NCI-H82 treated with DMSO at 0.1 percent for 48 hours (cell line): ENCODE data around the gene OXSR1.
"Not testable (repeated sequence)": the region's sequence is repeated elsewhere in the genome, so short reads cannot be mapped to it uniquely, and the experiment has no call there.

Experiments
- DNase-seq: peaks from one replicate; lab custom pipeline; 2025; ENCODE audit not compliant: unreplicated experiment; lab: John Stamatoyannopoulos, UW

OXSR1 gene

DNA sequence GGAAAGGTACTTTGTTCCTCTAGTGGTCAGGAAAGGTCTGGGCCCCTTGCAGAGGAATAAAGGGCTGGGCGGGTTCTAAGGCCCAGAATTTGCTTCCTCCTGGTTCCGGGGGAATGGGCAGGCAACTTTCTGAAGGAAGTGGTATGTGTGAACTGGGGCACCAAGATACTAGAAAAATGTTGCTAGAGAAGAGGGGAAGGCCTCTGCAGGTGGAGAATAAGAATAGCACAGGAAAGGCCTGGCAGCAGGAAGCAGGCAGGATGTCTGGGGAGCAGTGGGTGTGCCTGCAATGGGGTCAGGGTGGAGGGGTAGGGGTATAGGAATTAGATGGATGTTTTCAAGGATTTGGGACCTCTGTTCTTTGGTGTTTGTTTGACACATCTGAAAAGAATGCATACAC is 102.3 kb downstream of the OXSR1 start:
- no peak for DNase-seq

DNA sequence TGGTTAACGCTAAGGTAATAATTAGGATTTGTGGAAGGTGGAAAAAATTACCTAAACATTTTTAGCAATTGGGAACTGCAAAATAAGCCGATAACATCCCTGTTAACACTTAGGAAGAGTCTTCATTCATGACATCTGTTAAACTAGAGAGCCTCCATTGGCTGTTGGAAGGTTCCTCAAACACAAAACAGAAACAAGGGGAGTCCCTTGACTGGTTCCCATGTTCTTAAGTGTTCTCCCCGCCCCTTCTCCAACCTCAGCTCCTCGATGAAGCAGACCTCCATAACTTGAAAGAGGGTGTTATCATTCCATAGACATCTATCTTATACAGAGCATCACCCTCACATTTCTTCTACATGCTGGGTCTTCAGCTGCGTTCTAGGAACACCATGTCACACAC is 102.8 kb downstream of the OXSR1 start:
- DNase-seq: no peak

DNA sequence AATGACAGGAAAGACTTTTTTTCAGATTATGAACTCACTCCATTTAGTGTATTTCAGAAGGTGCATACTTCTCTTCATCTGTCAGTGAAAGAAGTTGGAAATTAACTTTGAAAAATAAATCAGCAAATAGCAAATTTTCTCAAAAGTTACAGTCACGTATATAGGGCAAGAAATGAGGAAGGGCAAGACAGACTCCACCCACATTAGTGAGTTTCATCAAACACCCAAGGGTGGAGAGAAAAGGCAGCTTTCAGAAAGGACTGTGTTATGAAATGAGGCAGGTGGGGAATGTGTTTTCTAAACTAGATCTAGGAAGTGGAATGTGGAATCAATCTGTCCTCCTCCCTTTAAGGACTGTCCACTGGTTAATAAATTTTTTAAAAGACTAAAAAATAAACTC is 103.2 kb downstream of the OXSR1 start:
- no peak for DNase-seq

DNA sequence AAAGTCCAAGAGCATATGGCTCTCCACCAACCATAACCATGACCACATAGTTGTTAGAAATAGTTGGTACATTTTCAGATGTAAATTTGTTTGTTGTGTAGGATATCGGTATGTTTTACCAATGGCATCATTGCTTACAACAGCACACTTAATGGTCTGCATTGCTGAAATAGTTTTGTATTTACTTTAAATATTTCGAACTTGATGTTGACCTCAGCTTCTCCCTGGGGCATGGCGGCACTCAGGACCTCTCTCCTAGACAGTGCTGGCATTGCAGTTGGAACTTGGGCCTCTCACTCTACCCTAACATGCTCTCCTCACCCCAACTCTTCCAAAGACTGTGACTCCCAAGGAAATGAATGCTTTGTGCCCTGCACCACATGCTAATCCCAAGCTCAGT is 105.3 kb downstream of the OXSR1 start:
- no peak for DNase-seq

DNA sequence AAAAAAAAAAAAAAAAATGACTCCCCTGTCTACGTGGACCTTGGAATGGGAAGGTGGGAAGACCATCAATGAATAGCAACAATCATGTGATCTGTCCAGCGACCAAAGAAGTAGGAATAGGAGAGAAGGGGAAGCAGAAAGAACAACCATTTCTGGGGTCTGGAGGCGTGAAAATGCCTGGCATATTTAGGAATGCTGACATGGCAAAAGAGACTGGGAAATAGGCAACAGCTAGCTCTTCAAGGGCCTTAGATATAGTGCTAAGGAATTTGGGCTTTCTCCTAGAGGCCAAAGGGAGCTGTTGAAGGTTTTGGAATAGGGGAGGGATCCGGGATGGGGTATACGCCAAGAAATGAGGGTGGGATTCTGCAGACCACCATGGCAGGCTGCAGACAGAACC is 106.2 kb downstream of the OXSR1 start:
- no peak for DNase-seq

DNA sequence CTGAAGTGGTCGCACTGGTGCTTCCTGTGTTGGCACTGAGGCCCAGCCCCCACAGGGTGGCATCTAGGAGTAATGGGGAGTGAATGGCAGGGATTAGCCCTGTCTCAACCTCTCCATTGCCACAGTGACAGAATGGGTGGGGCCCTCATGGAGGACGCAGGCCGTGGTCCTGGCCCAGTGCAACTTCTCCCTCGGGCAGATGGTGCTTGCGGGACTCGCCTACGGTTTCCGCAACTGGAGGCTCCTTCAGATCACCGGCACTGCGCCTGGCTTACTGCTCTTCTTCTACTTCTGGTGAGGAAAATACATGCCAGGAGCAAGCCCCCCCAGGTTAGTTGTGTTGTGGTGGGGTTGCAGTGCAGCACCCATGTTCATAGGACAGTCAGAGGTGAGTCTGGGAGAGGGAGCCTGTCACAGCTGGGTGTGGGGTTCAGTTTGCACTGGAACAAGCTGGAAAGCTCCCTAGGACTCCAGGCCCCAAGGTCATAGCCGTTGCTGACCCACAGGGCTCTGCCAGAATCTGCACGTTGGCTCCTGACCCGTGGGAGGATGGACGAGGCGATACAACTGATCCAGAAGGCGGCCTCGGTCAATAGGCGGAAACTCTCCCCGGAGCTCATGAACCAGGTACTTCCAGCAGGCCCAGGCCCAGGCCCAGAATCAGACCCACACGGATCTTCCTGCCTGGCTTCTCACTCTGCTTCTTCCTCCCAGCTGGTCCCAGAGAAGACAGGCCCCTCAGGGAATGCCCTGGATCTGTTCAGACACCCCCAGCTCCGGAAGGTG is 109.7 kb downstream of the OXSR1 start:
- DNase-seq: no peak

DNA sequence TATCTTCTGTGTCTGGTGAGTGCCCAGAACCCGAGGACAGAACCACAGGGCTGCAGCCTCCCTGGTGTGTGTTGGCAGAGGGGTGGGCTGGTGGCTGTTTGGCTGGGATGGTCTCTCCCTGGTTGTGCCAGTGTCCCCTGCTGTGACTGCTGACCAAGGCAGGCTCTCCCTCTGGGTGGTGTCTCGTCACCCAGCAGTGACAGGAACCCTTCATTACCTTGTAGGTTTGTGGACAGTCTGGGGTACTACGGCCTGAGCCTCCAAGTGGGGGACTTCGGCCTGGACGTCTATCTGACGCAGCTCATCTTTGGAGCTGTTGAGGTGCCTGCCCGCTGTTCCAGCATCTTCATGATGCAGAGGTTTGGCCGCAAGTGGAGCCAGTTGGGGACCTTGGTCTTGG is 110.3 kb downstream of the OXSR1 start:
- DNase-seq: no peak

DNA sequence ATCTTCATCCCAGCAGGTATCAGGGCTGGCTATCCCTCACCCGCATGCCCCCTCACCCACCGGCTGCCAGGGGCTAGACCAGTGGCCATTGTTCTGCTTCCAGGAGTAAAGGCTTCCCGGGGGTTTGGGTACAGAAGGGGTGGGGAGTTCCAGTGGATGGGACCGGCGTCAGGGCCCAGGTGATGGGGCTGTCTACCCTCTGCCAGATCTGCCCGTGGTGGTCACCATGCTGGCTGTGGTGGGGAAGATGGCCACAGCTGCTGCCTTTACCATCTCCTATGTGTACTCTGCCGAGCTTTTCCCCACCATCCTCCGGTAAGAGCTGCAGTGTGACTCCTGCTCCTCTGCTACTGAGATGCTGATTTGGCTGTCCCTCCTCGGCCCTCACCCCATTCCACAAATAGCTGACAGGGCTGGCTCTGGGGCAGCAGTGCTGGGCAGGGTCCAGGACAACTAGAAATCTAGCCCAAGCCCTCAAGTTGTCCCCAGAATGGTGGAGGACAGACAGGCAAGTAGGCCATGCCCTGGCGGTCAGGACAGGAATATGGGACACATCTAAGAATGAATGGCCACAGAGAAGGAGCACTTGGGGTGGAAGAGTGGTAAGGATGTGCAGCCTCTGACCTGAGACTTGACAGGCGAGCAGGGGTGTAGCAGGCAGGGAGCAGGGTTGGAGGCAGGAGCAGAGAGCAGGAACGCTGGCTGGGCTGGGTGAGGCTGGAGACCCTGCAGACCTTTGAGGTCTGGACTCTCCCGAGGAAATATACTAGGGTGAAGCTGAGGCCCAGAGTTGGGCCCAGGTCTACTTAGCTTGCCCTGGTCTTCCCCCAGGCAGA is 111.0 kb downstream of the OXSR1 start:
- DNase-seq: no peak

DNA sequence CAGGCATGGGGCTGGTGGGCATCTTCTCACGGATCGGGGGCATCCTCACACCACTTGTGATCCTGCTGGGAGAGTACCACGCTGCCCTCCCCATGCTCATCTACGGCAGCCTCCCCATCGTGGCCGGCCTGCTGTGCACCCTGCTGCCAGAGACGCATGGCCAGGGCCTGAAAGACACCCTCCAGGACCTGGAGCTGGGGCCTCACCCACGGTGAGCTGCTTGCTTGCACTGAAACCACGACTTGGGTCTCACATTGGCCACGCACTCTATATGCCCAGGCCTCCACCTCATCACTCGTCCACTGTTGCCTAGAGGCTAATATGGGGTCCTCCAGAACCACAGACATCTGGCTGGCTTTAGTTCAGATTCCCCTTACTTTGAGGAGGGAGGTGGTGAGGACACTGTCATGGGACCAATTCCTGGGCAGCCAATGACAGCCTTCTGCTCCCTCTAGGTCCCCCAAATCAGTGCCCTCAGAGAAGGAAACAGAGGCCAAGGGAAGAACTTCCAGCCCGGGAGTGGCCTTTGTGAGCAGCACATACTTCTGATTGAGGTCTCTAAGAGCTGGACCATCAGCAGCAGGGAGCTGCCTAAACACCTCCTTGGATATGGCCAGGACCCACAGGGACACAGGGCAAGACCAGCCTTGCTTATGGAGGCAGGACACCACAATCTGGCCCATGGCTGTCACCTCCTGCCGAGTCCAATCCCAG is 111.7 kb downstream of the OXSR1 start:
- no peak for DNase-seq

DNA sequence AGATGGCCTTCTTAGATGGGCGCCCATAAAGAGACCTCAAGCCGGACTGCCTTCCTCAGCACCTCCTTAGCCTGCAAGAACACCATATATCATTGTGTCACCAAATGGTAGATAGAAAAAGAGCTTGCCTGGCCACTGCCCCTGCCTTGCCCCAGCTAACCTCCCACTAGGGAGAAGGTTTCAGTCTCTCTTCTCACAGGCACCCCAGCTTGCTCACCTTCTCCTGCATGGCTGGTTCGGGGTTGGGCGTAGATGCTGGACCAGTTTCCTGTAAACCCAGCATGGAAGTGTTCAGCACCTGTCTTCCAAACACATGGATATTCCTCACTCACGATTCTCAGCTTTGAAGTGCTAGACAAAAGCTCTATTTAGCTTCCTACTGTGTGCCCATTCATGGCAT is 113.5 kb downstream of the OXSR1 start:
- no peak for DNase-seq

DNA sequence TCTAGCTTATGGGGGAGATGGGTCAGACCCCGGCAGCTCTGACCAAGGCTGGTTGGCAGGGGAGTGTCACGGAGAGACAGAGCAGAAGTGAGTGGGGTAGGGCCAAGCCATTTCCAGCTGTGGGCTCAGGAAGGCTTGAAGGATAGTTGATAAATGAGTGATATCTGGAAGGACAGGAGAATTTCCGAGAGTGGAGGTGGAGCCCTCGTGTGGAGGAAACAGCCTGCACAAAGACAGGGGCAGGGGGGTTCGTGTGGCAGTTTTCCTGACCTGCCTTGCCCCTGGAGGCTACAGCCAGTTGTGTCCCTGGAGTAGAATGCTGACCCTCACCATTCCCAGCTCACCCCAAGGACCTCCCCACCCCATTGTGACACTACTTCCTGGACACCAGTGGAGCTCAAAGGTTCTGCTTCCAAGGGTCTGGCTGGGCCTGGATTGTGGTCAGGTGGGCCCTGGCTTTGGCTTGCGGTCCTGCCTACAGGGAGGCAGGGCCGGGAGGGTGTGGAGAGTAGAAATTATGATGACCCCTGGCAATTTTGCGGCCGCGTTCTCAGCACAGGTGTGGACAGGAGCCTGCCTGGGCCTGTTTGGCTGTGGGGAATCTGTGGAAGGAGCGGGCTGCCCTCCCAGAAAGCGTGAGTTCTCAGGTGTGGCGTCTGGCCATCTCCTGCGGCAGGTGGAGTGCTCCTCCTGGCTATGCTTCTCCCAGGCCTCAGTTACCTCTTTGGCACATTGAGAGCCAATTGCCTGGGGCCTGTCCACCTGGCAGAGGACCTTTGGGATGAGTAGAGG is 116.8 kb downstream of the OXSR1 start, which contains the start of gene SLC22A14:
Gene SLC22A14 (plus strand): TSS at position 400 of the 792 bp plus-strand sequence. CDS start 23,733 bp downstream, outside the sequence.
- DNase-seq: no peak

DNA sequence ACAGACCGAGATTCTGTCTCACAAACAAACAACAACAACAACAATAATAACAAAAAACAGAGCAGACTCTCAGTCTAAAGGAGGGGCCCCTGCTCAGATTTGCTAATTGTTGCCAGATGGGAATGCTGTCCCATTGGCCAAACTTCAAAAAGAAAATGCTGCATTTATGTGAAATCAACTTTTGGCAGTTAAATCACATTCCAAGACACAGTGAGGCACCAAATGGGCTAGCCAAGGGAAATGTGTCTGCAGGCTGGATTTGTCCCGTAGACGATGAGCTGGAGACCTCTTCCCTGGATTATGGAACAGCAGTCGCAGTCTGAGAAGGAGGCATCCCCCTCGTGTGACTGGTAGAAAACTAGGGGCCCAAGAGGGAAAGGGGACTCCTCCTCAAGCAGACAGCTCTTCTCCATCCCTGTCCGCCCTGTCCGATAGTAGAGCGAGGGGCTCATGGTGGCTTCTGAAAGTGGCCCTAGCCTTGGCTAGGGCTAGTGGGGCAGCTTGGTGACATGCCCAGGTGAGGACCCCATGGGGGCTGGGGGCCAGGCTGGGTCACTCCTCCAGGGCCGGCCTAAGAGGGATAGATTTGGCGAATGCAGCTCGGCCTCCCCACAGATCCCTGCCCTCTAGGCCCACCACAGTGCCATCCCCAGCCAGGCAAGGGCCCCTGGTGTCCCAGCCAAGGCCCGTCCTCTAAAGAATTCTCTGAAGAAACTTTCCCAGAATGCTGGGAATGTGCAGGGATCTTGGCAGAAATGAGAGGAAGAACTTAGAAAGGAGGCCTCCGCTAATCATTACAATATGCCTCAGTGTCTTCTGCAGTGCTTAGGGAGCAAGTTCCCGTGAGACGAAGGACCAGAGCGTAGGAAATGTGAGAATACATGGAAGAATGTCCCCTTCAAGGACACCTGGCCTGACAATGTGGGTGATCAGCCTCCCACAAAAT is 118.7 kb downstream of the OXSR1 start:
- DNase-seq: no peak

DNA sequence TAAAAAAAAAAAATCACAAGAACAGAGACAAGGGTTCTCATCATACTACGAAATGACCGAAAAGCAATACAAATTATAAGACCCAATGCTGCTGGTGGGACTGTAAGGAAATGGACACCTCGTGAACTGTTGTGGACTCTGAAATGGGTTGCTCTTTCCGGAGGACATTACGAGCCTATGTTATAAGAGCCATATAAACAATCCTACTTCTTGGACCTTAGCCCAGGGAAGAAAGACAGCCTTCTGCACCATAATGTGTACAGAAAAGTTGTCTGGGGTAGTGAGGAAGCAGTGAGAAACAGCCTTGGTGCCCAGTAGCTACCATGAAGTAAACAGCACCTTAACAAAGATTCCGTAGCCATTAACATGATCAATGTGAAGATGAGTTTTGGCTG is 119.4 kb downstream of the OXSR1 start:
- no peak for DNase-seq

DNA sequence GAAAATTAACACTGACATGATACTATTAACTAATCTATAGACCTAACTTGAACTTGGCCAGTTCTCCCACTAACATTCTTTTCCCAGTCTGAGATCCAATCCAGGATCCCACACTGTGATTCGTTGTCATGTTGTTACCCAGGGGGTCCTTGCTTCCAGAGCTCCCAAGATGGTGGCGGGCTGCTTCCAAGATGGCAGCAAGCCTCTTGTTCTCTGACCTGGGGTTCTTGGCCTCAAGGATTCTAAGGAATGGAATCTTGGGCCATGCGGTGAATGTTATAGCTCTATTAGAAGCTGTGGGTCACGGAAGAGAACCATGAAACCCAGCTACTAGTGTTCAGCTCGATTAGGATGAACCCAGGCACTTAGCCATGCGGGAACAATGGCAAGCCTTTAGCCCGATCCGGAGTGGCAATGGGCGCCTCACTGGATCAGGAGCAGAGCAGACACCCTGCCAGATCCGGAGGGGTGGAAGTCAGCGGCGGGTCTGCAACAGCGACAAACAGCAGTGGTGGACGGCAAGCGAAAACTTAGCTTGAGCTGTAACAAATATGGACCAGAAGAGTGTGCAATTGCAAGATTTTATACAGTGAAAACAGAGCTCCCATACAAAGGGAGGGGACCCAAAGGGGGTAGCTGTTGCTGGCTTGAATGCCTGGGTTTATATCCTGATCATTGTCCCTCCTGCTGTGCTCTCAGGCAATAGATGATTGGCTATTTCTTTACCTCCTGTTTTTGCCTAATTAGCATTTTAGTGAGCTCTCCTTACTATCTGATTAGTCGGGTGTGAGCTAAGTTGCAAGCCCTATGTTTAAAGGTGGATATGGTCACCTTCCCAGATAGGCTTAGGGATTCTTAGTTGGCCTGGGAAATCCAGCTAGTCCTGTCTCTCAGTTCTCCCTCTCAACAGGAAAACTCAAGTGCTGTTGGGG is 124.2 kb downstream of the OXSR1 start:
- not testable (repeated sequence) for DNase-seq

DNA sequence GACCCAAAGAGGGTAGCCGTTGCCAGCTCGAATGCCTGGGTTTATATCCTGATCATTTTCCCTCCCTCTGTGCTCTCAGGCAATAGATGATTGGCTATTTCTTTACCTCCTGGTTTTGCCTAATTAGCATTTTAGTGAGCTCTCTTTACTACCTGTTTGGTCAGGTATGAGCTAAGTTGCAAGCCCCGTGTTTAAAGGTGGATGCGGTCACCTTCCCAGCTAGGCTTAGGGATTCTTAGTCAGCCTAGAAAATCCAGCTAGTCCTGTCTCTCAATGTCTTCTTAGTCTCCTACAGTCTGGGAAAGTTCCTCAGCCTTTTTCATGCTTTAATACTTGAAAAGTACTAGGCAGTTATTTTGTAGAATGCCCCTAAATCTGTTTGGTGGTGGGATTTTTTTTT is 131.7 kb downstream of the OXSR1 start:
- not testable (repeated sequence) for DNase-seq

DNA sequence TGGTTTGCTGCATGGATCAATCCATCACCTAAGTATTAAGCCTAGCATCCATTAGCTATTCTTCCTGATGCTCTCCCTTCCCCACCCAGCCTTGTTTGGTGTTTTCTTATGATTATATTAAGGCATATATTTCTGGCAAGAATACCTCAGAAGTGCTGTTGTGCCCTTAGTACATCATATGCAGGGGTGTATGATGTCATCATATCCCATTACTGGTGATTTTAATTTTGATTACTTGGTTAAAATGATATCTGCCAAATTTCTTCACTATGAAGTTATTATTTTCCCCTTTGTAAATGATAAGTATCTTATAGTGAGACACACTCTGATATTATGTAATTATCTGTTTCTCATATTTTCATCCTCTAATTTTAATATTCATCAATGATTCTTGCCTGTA is 132.2 kb downstream of the OXSR1 start:
- DNase-seq: no peak

DNA sequence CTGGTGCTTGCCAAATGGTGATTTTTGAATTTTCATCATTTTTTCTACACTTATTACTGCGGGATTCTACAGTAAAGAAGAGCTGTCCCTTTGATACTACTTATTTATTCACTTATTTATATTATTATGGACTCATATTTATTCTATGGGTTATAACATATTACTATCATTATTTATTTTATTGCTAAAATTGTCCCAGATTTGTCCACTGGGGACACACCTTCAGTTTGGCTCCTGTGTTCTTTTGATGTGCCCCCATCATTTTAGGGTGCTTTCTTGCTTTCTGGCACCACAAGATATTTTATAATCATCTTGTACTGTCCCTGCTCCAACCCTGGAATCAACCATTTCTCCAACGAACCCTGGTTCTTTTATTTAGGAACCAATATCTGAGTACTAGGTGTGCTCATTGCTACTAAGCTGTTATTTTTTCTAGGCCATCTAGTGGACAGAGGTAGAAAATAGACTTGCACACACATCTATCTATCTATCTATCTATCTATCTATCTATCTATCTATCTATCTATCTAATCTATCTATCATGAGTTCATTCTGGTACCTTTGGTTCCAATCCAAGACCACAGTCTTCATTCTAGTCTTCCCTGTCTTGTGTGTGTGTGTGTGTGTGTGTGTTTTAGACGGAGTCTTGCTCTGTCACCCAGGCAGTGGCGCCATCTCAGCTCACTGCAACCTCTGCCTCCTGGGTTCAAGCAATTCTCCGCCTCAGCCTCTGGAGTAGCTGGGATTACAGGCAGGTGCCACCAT is 132.8 kb downstream of the OXSR1 start:
- DNase-seq: no peak
